Measurements from ENCODE around the gene CD40LG.

- TF ChIP-seq CTCF (IDR thresholded peaks at IDR 0.05) (no peak), EP300 (IDR thresholded peaks at IDR 0.05) (no peak), POLR2A (IDR thresholded peaks at IDR 0.05) (no peak)
Observed at GRCh38 chrX:136662104-136662503, 14.1 kb downstream of the CD40LG start.
